Endothelial cell of umbilical vein (primary cell): ENCODE data around the gene TPO. TPM values are rescaled to one million over a fixed set of nuclear protein-coding genes. Genes with fewer than 3 reads are reported as not detected.

ENCODE experiments used
- BruUV-seq: library from RNA; stranded (reverse); fragments of 400-500 nt; replicated peaks from 2 replicates; lab custom pipeline; 2021; lab: Mats Ljungman, UMichigan
- CTCF ChIA-PET: fragments of 300-600, 350-600 bp; sonication (Branson Sonifier 250); formaldehyde crosslinking; loops from one replicate; lab custom pipeline; 2021; ENCODE audit warnings: antibody characterized with exemption, inconsistent platforms; lab: Charles Lee
- POLR2A ChIA-PET: fragments of 300-600, 350-600 bp; sonication (Branson Sonifier 250); formaldehyde crosslinking; loops from one replicate; lab custom pipeline; 2021; ENCODE audit warnings: antibody characterized with exemption, inconsistent platforms; lab: Charles Lee
- DNase-seq: peaks from one replicate; pipeline ENCODE4 v3.0.0-alpha.2; 2011; ENCODE audit warnings: low read depth, low spot score
- FAIRE-seq: peaks from 2 replicates; lab custom pipeline; 2011; peaks lifted over from hg19 to GRCh38; lab: Jason Lieb, UNC
- H2AFZ ChIP-seq: 2 replicates; pipeline ENCODE4 v1.6.0; 2012; ENCODE audit warnings: low read depth, low read length, control low read depth, inconsistent platforms
- H3K27ac ChIP-seq: 2 replicates; pipeline ENCODE4 v1.5.1; 2011; ENCODE audit warnings: low read depth, mild to moderate bottlenecking, control low read depth, low read length, moderate library complexity; ENCODE audit not compliant: insufficient read depth
- H3K27me3 ChIP-seq, 2 experiments: 2 replicates each; pipeline versions ENCODE4 v1.6.0 to v1.6.1; 2011; ENCODE audit warnings: low read length in 2 of 2, mixed read lengths in 1 of 2; ENCODE audit not compliant: control insufficient read depth in 2 of 2, insufficient read depth in 2 of 2
- H3K36me3 ChIP-seq, 2 experiments: 2 replicates in 1 of 2; 3 replicates in 1 of 2; pipeline ENCODE4 v1.5.1; 2011; ENCODE audit warnings: low read length in 2 of 2, mild to moderate bottlenecking in 1 of 2, moderate library complexity in 1 of 2; ENCODE audit not compliant: control insufficient read depth in 2 of 2, insufficient read depth in 2 of 2; ENCODE audit errors: extremely low read depth in 1 of 2
- H3K4me1 ChIP-seq: 3 replicates; pipeline ENCODE4 v1.5.1; 2011; ENCODE audit warnings: mild to moderate bottlenecking, low read length; ENCODE audit not compliant: control insufficient read depth, insufficient read depth; ENCODE audit errors: extremely low read depth
- H3K4me2 ChIP-seq: 2 replicates; pipeline ENCODE4 v1.6.1; 2011; ENCODE audit warnings: low read length, control low read depth, mixed read lengths; ENCODE audit not compliant: insufficient read depth
- H3K4me3 ChIP-seq, 3 experiments: fragments of 200-600 bp in 1 of 3; sonication (generic), shearing (Covaris generic) in 1 of 3; replicated peaks in 1 of 3; 2 replicates each; pipeline ENCODE4 v1.5.1; 2011 to 2016; ENCODE audit warnings: control low read depth in 3 of 3, low read length in 3 of 3, mild to moderate bottlenecking in 2 of 3, inconsistent platforms in 1 of 3, low read depth in 1 of 3, moderate library complexity in 1 of 3; ENCODE audit not compliant: insufficient read depth in 1 of 3
- H3K79me2 ChIP-seq: 2 replicates; pipeline ENCODE4 v1.6.0; 2012; ENCODE audit warnings: low read length, inconsistent platforms; ENCODE audit not compliant: control insufficient read depth, insufficient read depth
- H3K9ac ChIP-seq: replicated peaks from 2 replicates; pipeline ENCODE3; 2011; ENCODE audit warnings: low read length, control low read depth; ENCODE audit not compliant: insufficient read depth; ENCODE audit errors: extremely low read depth
- H3K9me1 ChIP-seq: replicated peaks from 3 replicates; pipeline ENCODE4 v1.6.0; 2011; ENCODE audit warnings: mild to moderate bottlenecking, low read length; ENCODE audit not compliant: control insufficient read depth, insufficient read depth; ENCODE audit errors: extremely low read depth
- H3K9me3 ChIP-seq: replicated peaks from 2 replicates; pipeline ENCODE4 v1.5.1; 2012; ENCODE audit warnings: low read length, inconsistent platforms; ENCODE audit not compliant: control insufficient read depth, insufficient read depth
- H4K20me1 ChIP-seq: replicated peaks from 2 replicates; pipeline ENCODE3; 2011; ENCODE audit warnings: mild to moderate bottlenecking, low read length; ENCODE audit not compliant: control insufficient read depth, insufficient read depth; ENCODE audit errors: extremely low read depth
- EZH2 ChIP-seq: IDR thresholded peaks from 2 replicates; pipeline ENCODE4 v1.6.1; 2012; ENCODE audit warnings: borderline replicate concordance, low read depth, mild to moderate bottlenecking, moderate library complexity, low read length, inconsistent platforms; ENCODE audit not compliant: severe bottlenecking
- FOS ChIP-seq: IDR thresholded peaks from 2 replicates; pipeline ENCODE4 v1.6.1; 2011; ENCODE audit warnings: mild to moderate bottlenecking, low read length, moderate library complexity, borderline replicate concordance; ENCODE audit not compliant: insufficient read depth
- GATA2 ChIP-seq: IDR thresholded peaks from 2 replicates; pipeline ENCODE4 v1.7.0; 2011; ENCODE audit warnings: low read depth, mild to moderate bottlenecking, moderate library complexity, mixed read lengths, low read length; ENCODE audit not compliant: insufficient read length, insufficient read depth
- JUN ChIP-seq: IDR thresholded peaks from 2 replicates; pipeline ENCODE4 v1.6.1; 2011; ENCODE audit warnings: borderline replicate concordance, low read depth; ENCODE audit not compliant: insufficient read length, insufficient read depth
- MYC ChIP-seq: IDR thresholded peaks from one replicate; pipeline ENCODE4 v1.6.1; 2011; ENCODE audit warnings: mild to moderate bottlenecking, low read depth, low read length
- POLR2A ChIP-seq: IDR thresholded peaks from 2 replicates; pipeline ENCODE4 v1.6.1; 2012; ENCODE audit warnings: low read depth, mild to moderate bottlenecking, control low read depth, low read length
- POLR2AphosphoS5 ChIP-seq: IDR thresholded peaks from 2 replicates; pipeline ENCODE4 v1.6.1; 2012; ENCODE audit warnings: low read depth, mild to moderate bottlenecking, control low read depth, low read length, moderate library complexity; ENCODE audit not compliant: insufficient read depth
- dilution Hi-C: fragments of 300-500 bp; cut with MboI; formaldehyde crosslinking; loops from one replicate; pipeline ENCODE4 v1.15.0; 2019; ENCODE audit warnings: low sequenced_read_pairs; ENCODE audit not compliant: extremely low pct_ligation_motif_present
- intact Hi-C: fragments of 100-400 bp; cut with micrococcal nuclease; formaldehyde crosslinking; loops from one replicate; pipeline ENCODE4 v1.10.0; 2022
- polyA plus RNA-seq, 4 experiments: library from polyadenylated mRNA; depleted of rRNA in 3 of 4; stranded (reverse) in 3 of 4; unstranded in 1 of 4; fragments of >200 nt; gene quantifications; 2 replicates each; pipeline versions ENCODE4 v1.2.1 to v1.2.3, GENCODE V29; 2011 to 2012; ENCODE audit warnings: missing spikeins in 1 of 4
- total RNA-seq: library from RNA; stranded (reverse); gene quantifications from 2 replicates; pipeline ENCODE4 v1.2.3, GENCODE V29; 2021

TPO gene
- total and polyA plus RNA-seq, 2 donors (not counting 3 experiments of a cell fraction or from before 2014, with no cell fraction given): not detected

GRCh38 chr2:1405124-1405523, 8.1 kb upstream of the TPO start:
- POLR2A ChIA-PET: no interaction called here
- intact Hi-C loops (no loop called here), dilution Hi-C loops (no loop called here)
- Histone ChIP-seq H3K36me3 (no peaks in the 10 kb centered on the region), H3K4me3 (no peak overlapping the region), H3K4me2 (no peak overlapping the region), H3K9ac (no peak overlapping the region), H3K79me2 (no peaks in the 10 kb centered on the region), H3K9me1 (no peaks in the 10 kb centered on the region), H3K9me3 (no peaks in the 10 kb centered on the region), H4K20me1 (no peaks in the 10 kb centered on the region), H2AFZ (no peak overlapping the region), H3K27me3 (no peaks in the 10 kb centered on the region), H3K27ac (no peak overlapping the region), H3K4me1 (no peaks in the 10 kb centered on the region)
- DNase-seq (no peak), FAIRE-seq (no peak)
- TF ChIP-seq MYC (no peak), FOS (no peak), GATA2 (no peak)
- CTCF ChIA-PET: no interaction called here
- no TSS peak for BruUV-seq

- no TSS peak for BruUV-seq
- H3K27me3 ChIP-seq: no peaks in the 10 kb centered on the region
- no peaks in the 10 kb centered on the region for H3K79me2 ChIP-seq
- H3K4me2 ChIP-seq: no peak overlapping the region
- ChIA-PET CTCF (no interaction called here), POLR2A (no interaction called here)
- no peak overlapping the region for H3K4me3 ChIP-seq
- no peaks in the 10 kb centered on the region for H3K9me3 ChIP-seq
- intact Hi-C loops (no loop called here), dilution Hi-C loops (no loop called here)
- no peak overlapping the region for H3K9ac ChIP-seq
- H3K27ac ChIP-seq: no peak overlapping the region
- FAIRE-seq (no peak), DNase-seq (no peak)
- no peaks in the 10 kb centered on the region for H3K9me1 ChIP-seq
- no peaks in the 10 kb centered on the region for H3K36me3 ChIP-seq
- TF ChIP-seq GATA2: no peak
- no peak for TF ChIP-seq JUN
- TF ChIP-seq EZH2: no peak
- TF ChIP-seq POLR2AphosphoS5: no peak
- no peak for TF ChIP-seq POLR2A
- no peaks in the 10 kb centered on the region for H4K20me1 ChIP-seq
- H2AFZ ChIP-seq: no peak overlapping the region
- no peaks in the 10 kb centered on the region for H3K4me1 ChIP-seq
Observed at GRCh38 chr2:1405967-1406366, 7.3 kb upstream of the TPO start.
